KG1 (cell line): Measurements from ENCODE around the gene HAAO.

Experiments used
- DNase-seq: peaks from one replicate; lab custom pipeline; 2025; lab: John Stamatoyannopoulos, UW

The HAAO gene

GRCh38 chr2:42793334-42794270 is 1.2 kb upstream of the HAAO start:
- DNase-seq: no peak

DNA sequence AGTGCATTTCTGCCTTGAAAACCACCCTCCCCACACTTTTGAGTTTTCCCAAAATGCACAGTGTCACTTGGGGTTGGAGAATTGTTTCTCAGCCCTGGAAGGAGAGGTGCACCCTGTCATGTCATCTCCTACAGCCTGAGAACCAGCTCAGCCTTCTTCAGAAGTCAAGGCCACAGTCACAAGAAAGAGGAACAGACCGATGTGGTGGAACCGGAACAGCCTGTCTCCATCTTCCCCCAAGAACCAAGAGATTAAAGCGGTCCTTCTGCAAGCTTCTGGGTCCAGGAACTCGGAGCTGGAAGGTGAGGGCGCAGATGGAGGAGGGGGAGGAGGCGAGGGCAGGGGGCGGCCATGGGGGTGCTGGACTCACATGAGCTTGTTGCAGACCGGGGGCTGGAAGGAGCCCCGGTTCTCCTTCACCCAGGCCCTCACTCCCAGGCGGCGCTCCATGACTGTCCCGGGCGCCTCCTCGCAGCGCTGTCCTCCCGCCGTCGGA is 248 bp downstream of the HAAO start:
- DNase-seq: peak; percentile 53

GRCh38 chr2:42791606-42792005 is 777 bp downstream of the HAAO start:
- no peak for DNase-seq

DNA sequence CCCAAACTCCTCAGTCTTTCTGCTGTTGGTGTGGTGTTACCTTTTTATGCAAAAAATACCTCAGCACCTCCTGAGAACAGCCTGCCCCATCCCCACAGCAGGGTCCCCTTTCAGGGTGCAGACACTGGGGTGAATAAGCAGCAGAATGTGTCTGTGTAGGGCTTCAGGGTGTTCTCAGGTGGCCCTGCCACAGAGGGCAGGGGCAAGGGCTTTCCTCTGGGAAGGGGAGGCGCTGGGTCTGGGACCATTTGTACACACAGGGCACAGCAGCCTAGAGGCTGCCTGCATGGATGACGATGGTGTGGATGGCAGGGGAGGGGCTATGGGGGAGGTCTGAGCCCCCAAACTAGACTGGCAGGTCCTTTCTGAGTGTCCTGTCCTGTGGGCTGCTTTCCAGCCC is 2.6 kb downstream of the HAAO start:
- DNase-seq: no peak

DNA sequence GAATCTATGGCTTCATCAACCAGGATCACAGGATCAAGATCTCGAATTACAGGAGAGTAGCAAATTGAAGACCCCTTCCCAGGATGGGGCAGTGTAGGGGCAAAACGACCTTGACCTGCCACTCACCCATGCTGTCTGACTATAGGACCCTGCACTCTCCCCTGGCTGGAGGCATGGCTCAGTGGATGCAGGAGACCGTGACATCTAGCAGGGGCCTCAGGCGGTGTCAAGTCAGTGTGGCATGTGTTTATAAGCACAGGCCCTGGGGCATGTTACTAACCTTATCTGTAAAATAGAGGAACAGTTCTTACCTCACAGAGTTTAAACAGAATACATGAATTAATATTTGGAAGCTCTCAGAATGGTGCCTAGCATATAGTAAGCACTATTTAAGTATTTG is 3.5 kb downstream of the HAAO start:
- no peak for DNase-seq

GRCh38 chr2:42788478-42788793 is 3.9 kb downstream of the HAAO start:
- no peak for DNase-seq

DNA sequence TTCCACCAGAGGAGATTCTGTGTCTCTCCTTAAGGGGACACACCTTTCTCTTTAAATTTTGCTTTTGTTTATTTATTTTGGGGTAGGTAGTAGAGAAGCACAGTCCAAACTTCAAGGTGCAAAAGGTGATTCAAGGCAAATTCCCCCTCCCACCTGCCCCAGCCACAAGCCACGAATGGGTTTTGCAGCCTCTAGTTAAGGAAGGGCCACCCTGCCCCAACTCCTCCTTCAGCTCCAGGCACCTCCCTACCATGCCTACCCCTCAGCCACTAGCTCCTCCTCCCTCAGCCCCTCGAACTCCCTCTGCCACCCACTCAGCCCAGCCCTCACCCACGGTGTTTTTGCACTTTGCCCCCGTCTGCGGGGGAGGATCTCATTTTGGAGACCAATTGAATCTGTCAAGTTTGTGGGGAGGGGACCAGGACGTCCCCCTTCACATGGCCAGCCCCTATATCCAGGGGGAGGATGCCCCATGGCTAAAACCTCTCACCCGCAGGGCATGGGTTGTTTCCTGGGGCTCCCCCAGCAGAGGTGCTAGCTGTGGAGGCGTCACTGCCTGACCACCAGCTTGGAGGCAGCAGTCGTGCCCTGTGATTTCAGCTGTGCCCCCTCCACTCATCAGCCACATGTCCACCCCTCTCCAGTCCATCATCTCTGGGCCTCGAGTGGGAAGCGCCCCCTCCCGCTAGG is 4.5 kb downstream of the HAAO start:
- no peak for DNase-seq

DNA sequence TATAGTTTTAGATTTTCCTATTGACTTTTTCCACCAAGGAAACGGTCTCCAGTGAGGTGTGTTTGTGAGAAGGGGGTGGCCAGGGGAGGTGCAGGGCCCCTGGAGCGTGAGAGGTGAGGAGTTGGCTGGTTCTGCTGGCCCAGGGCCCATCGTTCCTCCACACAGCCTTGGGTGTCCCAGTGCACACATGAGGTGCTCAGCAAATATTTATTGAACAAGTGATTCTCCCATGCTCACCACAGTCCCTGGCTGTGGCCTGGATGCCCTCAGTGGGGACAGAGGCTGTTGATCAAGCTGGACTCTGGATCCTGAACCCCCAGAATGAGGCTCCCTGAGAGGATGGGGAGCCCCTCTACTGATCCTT is 5.0 kb downstream of the HAAO start:
- no peak for DNase-seq

- DNase-seq: no peak
These were observed 5.6 kb downstream of the HAAO start for GRCh38 chr2:42786561-42787345.

- DNase-seq: no peak
These were observed 8.0 kb downstream of the HAAO start for GRCh38 chr2:42784204-42784880.

DNA sequence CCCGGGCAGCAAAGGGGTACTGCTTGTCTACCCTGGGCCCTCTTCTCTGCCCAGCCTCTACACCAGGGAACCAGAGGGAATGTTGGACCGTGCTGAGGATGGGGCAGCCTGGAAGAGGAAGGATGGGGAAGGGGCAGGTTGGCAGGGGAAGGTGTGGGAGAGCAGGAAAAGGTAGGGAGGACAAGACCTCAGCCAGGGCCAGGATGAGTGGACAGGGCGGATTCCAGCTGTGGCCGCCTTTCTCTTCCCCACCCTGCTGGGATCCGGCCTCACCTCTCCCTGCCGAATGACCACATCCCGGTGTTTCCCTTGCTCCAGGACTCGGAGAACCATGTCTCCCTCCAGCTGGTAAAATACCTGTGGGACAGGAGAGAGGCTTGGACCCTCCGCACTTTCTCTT is 8.9 kb downstream of the HAAO start:
- no peak for DNase-seq

GRCh38 chr2:42781181-42781580 is 11.2 kb downstream of the HAAO start:
- no peak for DNase-seq

- DNase-seq: no peak
These were observed 14.2 kb downstream of the HAAO start for GRCh38 chr2:42777883-42778805.

DNA sequence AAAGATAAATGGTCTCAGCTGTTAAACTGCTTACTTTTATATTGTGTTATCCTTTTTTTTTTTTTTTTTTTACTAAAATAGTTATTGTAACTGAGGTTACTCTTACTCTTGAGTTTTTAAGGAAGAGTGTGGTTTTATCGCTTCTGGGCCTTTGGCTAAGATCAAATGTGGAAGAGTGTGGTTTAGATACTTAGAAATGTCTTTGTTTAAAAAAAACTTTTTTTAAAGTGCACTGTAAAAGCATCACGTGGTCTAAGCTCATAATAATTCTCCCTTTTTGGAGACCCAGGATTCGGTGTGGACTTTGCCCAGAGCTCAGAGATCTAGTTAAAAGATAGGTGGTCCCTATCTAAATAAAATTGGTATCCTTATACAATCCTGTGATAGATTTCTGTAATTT is 16.6 kb downstream of the HAAO start:
- no peak for DNase-seq

DNA sequence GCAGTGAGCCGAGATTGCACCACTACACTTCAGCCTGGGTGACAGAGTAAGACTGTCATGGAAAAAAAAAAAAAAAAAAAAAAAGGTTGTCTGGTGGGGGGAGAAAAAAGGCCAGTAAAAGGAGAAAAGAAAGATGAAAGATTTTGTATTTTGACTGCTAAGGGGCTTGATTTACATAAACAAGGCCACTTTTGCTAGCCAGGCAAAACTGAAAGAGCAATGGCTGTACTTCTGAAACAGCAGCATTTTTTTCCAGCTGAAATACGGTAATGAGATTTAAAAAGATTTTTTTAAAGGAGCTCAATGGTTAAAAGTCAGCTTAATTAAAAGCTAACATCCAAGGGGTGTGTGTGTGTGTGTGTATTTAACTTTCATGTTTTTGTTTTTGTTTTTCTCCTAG is 17.2 kb downstream of the HAAO start:
- no peak for DNase-seq

- no peak for DNase-seq
These were observed 20.7 kb downstream of the HAAO start for GRCh38 chr2:42771546-42772153.

DNA sequence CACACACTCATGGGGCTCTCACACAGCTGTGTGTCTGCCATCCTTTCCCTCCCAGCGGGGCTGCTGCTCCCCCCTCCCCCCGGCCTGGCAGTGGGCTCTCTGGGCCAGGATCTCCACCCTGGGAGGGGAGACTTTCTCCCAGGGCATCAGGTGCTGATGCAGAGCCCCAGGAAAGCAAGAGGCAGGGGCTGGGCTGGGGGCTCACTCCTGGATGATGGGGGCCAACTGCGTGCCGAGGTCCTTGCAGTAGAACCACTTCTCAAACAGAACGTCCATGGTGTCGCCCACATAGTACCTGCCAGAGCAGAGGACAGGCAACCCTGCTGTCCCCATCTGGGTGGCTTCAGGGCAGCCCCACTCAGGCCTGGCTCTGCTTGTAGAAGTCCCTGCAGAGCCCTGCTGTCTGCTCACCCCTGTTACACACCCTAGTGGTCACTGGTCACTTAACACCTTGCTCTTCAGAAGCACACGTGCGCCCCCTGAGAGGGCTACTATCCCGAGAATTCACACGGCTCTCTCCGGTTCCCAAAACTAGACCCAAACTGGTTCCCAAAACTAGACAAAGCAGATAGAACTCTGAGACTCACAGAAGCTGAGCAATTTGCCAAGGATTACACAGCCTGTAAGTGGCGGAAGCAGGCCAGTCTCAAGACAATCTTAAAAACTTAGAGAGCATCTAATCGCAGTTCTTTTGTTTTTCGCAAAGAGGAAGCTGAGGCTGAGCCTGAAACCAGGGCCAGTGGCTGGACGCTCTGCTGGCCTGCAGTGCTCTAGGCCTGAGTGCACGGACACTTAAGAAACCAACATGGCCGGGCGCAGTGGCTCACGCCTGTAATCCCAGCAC is 21.9 kb downstream of the HAAO start:
- DNase-seq: no peak

GRCh38 chr2:42769583-42770287 is 22.6 kb downstream of the HAAO start:
- no peak for DNase-seq

DNA sequence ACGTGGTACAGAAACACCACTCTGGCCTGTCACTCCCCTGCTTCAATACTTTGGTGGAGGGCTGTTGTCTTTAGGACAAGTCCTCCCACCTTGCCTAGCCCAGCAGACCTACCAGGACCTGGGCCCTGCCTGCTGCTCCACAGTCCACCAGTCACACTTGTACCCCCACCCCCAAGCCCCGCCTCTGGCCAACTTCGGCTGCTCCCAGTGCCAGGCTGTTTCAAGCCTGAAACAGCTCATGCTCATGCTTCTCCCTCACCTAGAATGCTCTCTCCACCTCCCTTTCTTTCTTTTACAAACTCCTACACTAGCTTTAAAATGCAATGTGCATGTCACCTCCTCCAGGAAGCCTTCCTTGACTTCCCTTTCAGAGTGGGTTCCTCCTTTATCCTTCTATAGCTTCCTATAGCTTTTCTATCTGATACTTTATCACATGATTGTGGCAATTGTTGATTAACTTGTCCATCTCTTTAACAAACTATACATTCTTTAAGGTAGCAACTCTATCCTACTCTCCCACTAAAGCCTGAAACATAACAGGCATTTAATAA is 23.6 kb downstream of the HAAO start:
- DNase-seq: no peak
